Measurements from ENCODE around the gene NBEA. TPM values are rescaled to one million over a fixed set of nuclear protein-coding genes. Genes with fewer than 3 reads are reported as not detected.

NBEA gene
- total RNA-seq, 5 donors from 2014 or later (not counting 1 experiment from before 2014, with no cell fraction given) = 1.3 to 8.7 (median 3.7) TPM

GRCh38 chr13:35548790-35549189 is 606.7 kb downstream of the NBEA start:
- Mint-ChIP-seq H3K4me1 (no peaks in the 10 kb centered on the region), H3K36me3 (no peaks in the 10 kb centered on the region), H3K27me3 (no peaks in the 10 kb centered on the region), H3K4me3 (no peak overlapping the region), H3K9me3 (no peaks in the 10 kb centered on the region), H3K27ac (no peak overlapping the region)
- Histone ChIP-seq H3K4me1 (ENCODE audit: control insufficient read depth in 1 of 2, extremely low read depth in 1 of 2, insufficient read depth in 2 of 2, low read length in 2 of 2) (no peaks in the 10 kb centered on the region), H3K27ac (ENCODE audit: low read length) (no peak overlapping the region), H3K9me3 (no peaks in the 10 kb centered on the region), H3K36me3 (ENCODE audit: control insufficient read depth in 2 of 2, extremely low read depth in 1 of 2, insufficient read depth in 1 of 2, low read length in 1 of 2) (no peaks in the 10 kb centered on the region), H3K4me3 (ENCODE audit: control insufficient read depth in 1 of 2, extremely low read depth in 1 of 2, low read length in 1 of 2) (no peak overlapping the region), H3K27me3 (replicated peaks in 1 of 2; ENCODE audit: control insufficient read depth in 2 of 2, extremely low read depth in 1 of 2, insufficient read depth in 2 of 2, low read length in 1 of 2) (no peaks in the 10 kb centered on the region)
- WGBS (ENCODE audit: insufficient coverage) = no CpG with 5 or more reads among the region's 1 CpG
- DNase-seq (no peak), ATAC-seq (replicated peaks in 1 of 4) (no peak)
- ChIA-PET CTCF (no interaction called here), POLR2A (no interaction called here)

DNA sequence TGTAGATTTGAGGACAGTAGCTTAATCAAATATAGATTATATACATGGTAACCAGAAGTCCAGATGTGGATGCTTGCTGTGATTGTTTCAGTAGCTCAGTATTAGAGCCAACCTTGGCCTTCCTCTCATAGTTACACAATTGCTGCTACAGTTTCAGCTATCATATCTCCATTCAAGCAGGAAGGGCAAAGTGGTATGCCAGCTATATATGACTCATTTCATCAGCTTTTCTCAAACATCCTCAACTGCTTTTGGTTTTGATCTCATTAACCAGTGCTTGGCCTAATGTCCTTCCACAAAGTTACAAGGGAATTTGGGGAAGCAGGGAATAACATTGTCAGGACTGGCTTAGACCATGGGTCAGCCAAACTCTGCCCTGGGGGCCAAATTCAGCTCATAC is 607.4 kb downstream of the NBEA start:
- H3K27ac Mint-ChIP-seq = no peak overlapping the region
- no peaks in the 10 kb centered on the region for H3K4me1 Mint-ChIP-seq
- ChIA-PET POLR2A (no interaction called here), CTCF (no interaction called here)
- no peak for ATAC-seq (replicated peaks in 1 of 4)
- H3K9me3 Mint-ChIP-seq = no peaks in the 10 kb centered on the region
- H3K27me3 Mint-ChIP-seq = no peaks in the 10 kb centered on the region
- Histone ChIP-seq H3K9me3 (no peaks in the 10 kb centered on the region), H3K4me1 (ENCODE audit: control insufficient read depth in 1 of 2, extremely low read depth in 1 of 2, insufficient read depth in 2 of 2, low read length in 2 of 2) (no peaks in the 10 kb centered on the region), H3K27ac (ENCODE audit: low read length) (no peak overlapping the region), H3K4me3 (ENCODE audit: control insufficient read depth in 1 of 2, extremely low read depth in 1 of 2, low read length in 1 of 2) (no peak overlapping the region), H3K27me3 (replicated peaks in 1 of 2; ENCODE audit: control insufficient read depth in 2 of 2, extremely low read depth in 1 of 2, insufficient read depth in 2 of 2, low read length in 1 of 2) (no peaks in the 10 kb centered on the region), H3K36me3 (ENCODE audit: control insufficient read depth in 2 of 2, extremely low read depth in 1 of 2, insufficient read depth in 1 of 2, low read length in 1 of 2) (no peaks in the 10 kb centered on the region)
- no peak for DNase-seq
- H3K4me3 Mint-ChIP-seq = no peak overlapping the region
- H3K36me3 Mint-ChIP-seq = no peaks in the 10 kb centered on the region

GRCh38 chr13:35552172-35552844 is 610.2 kb downstream of the NBEA start:
- DNase-seq = no peak
- no peak overlapping the region for H3K27ac Mint-ChIP-seq
- no peaks in the 10 kb centered on the region for H3K9me3 Mint-ChIP-seq
- no peaks in the 10 kb centered on the region for H3K36me3 ChIP-seq (ENCODE audit: control insufficient read depth in 2 of 2, extremely low read depth in 1 of 2, insufficient read depth in 1 of 2, low read length in 1 of 2)
- no peaks in the 10 kb centered on the region for H3K9me3 ChIP-seq
- WGBS (ENCODE audit: insufficient coverage) = no CpG with 5 or more reads among the region's 3 CpGs
- ChIA-PET POLR2A (no interaction called here), CTCF (interaction anchor here in 1 of 2 donors (0.5 kb wide), 1 partner anchor 138 kb away, joined by 3 read pairs; no protein-coding TSS in a partner anchor)
- ATAC-seq (replicated peaks in 1 of 4) = no peak
- no peaks in the 10 kb centered on the region for H3K36me3 Mint-ChIP-seq
- no peaks in the 10 kb centered on the region for H3K4me1 ChIP-seq (ENCODE audit: control insufficient read depth in 1 of 2, extremely low read depth in 1 of 2, insufficient read depth in 2 of 2, low read length in 2 of 2)
- H3K4me3 Mint-ChIP-seq = no peak overlapping the region
- H3K4me1 Mint-ChIP-seq = no peaks in the 10 kb centered on the region
- no peak overlapping the region for H3K27ac ChIP-seq (ENCODE audit: low read length)
- no peak overlapping the region for H3K4me3 ChIP-seq (ENCODE audit: control insufficient read depth in 1 of 2, extremely low read depth in 1 of 2, low read length in 1 of 2)
- H3K27me3 Mint-ChIP-seq = no peaks in the 10 kb centered on the region
- no peaks in the 10 kb centered on the region for H3K27me3 ChIP-seq (replicated peaks in 1 of 2; ENCODE audit: control insufficient read depth in 2 of 2, extremely low read depth in 1 of 2, insufficient read depth in 2 of 2, low read length in 1 of 2)

- Mint-ChIP-seq H3K4me1 (no peaks in the 10 kb centered on the region), H3K9me3 (no peaks in the 10 kb centered on the region), H3K4me3 (no peak overlapping the region), H3K27ac (no peak overlapping the region), H3K36me3 (no peaks in the 10 kb centered on the region), H3K27me3 (no peaks in the 10 kb centered on the region)
- POLR2A ChIA-PET = no interaction called here
- DNase-seq (no peak), ATAC-seq (replicated peaks in 1 of 4) (no peak)
- CTCF ChIA-PET = no interaction called here
- Histone ChIP-seq H3K9me3 (no peaks in the 10 kb centered on the region), H3K4me1 (ENCODE audit: control insufficient read depth in 1 of 2, extremely low read depth in 1 of 2, insufficient read depth in 2 of 2, low read length in 2 of 2) (no peaks in the 10 kb centered on the region), H3K36me3 (ENCODE audit: control insufficient read depth in 2 of 2, extremely low read depth in 1 of 2, insufficient read depth in 1 of 2, low read length in 1 of 2) (no peaks in the 10 kb centered on the region), H3K27ac (ENCODE audit: low read length) (no peak overlapping the region), H3K4me3 (ENCODE audit: control insufficient read depth in 1 of 2, extremely low read depth in 1 of 2, low read length in 1 of 2) (no peak overlapping the region), H3K27me3 (replicated peaks in 1 of 2; ENCODE audit: control insufficient read depth in 2 of 2, extremely low read depth in 1 of 2, insufficient read depth in 2 of 2, low read length in 1 of 2) (no peaks in the 10 kb centered on the region)
- no CpG with 5 or more reads among the region's 3 CpGs for WGBS (ENCODE audit: insufficient coverage)
Observed at GRCh38 chr13:35554972-35555623, 613.0 kb downstream of the NBEA start.

GRCh38 chr13:35557475-35557874 is 615.4 kb downstream of the NBEA start:
- H3K9me3 Mint-ChIP-seq = no peaks in the 10 kb centered on the region
- H3K27ac Mint-ChIP-seq = no peak overlapping the region
- no peak for ATAC-seq (replicated peaks in 1 of 4)
- no peak overlapping the region for H3K4me3 Mint-ChIP-seq
- POLR2A ChIA-PET = no interaction called here
- 60% methylated on average over 1 of the region's 3 CpGs for WGBS (ENCODE audit: insufficient coverage)
- no peak overlapping the region for H3K4me3 ChIP-seq (ENCODE audit: control insufficient read depth in 1 of 2, extremely low read depth in 1 of 2, low read length in 1 of 2)
- H3K4me1 ChIP-seq (ENCODE audit: control insufficient read depth in 1 of 2, extremely low read depth in 1 of 2, insufficient read depth in 2 of 2, low read length in 2 of 2) = no peaks in the 10 kb centered on the region
- H3K9me3 ChIP-seq = no peaks in the 10 kb centered on the region
- CTCF ChIA-PET = no interaction called here
- no peak for DNase-seq
- no peak overlapping the region for H3K27ac ChIP-seq (ENCODE audit: low read length)
- no peaks in the 10 kb centered on the region for H3K36me3 ChIP-seq (ENCODE audit: control insufficient read depth in 2 of 2, extremely low read depth in 1 of 2, insufficient read depth in 1 of 2, low read length in 1 of 2)
- no peaks in the 10 kb centered on the region for H3K36me3 Mint-ChIP-seq
- H3K27me3 Mint-ChIP-seq = no peaks in the 10 kb centered on the region
- no peaks in the 10 kb centered on the region for H3K4me1 Mint-ChIP-seq
- no peaks in the 10 kb centered on the region for H3K27me3 ChIP-seq (replicated peaks in 1 of 2; ENCODE audit: control insufficient read depth in 2 of 2, extremely low read depth in 1 of 2, insufficient read depth in 2 of 2, low read length in 1 of 2)

GRCh38 chr13:35561540-35561939 is 619.5 kb downstream of the NBEA start:
- ATAC-seq (replicated peaks in 1 of 4) = no peak
- Histone ChIP-seq H3K27ac (ENCODE audit: low read length) (no peak overlapping the region), H3K9me3 (no peaks in the 10 kb centered on the region), H3K36me3 (ENCODE audit: control insufficient read depth in 2 of 2, extremely low read depth in 1 of 2, insufficient read depth in 1 of 2, low read length in 1 of 2) (no peaks in the 10 kb centered on the region), H3K4me3 (ENCODE audit: control insufficient read depth in 1 of 2, extremely low read depth in 1 of 2, low read length in 1 of 2) (no peak overlapping the region), H3K27me3 (replicated peaks in 1 of 2; ENCODE audit: control insufficient read depth in 2 of 2, extremely low read depth in 1 of 2, insufficient read depth in 2 of 2, low read length in 1 of 2) (no peaks in the 10 kb centered on the region), H3K4me1 (ENCODE audit: control insufficient read depth in 1 of 2, extremely low read depth in 1 of 2, insufficient read depth in 2 of 2, low read length in 2 of 2) (no peaks in the 10 kb centered on the region)
- no peaks in the 10 kb centered on the region for H3K9me3 Mint-ChIP-seq
- no peaks in the 10 kb centered on the region for H3K4me1 Mint-ChIP-seq
- no peaks in the 10 kb centered on the region for H3K36me3 Mint-ChIP-seq
- ChIA-PET POLR2A (no interaction called here), CTCF (no interaction called here)
- DNase-seq = no peak
- H3K4me3 Mint-ChIP-seq = no peak overlapping the region
- WGBS (ENCODE audit: insufficient coverage) = no CpG with 5 or more reads among the region's 2 CpGs
- H3K27me3 Mint-ChIP-seq = no peaks in the 10 kb centered on the region
- H3K27ac Mint-ChIP-seq = no peak overlapping the region
